ENCODE measurements around the gene RNF169.

The RNF169 gene

GRCh38 chr11:74845978-74846517, 97.4 kb downstream of the RNF169 start:
- H3K27me3 Mint-ChIP-seq: no peaks in the 10 kb centered on the region
- no peak overlapping the region for H3K27ac Mint-ChIP-seq
- peaks cover 21% of the 10 kb centered on the region for H3K36me3 Mint-ChIP-seq
- no peak overlapping the region for H3K4me3 Mint-ChIP-seq
- H3K4me1 Mint-ChIP-seq (ENCODE audit: low read depth): peaks cover 13% of the 10 kb centered on the region
- no peaks in the 10 kb centered on the region for H3K9me3 Mint-ChIP-seq (ENCODE audit: low read depth)

- Mint-ChIP-seq H3K36me3 (peaks cover 22% of the 10 kb centered on the region), H3K9me3 (ENCODE audit: low read depth) (no peaks in the 10 kb centered on the region), H3K27me3 (no peaks in the 10 kb centered on the region), H3K27ac (no peak overlapping the region), H3K4me3 (no peak overlapping the region), H3K4me1 (ENCODE audit: low read depth) (peaks cover 13% of the 10 kb centered on the region)
Measured at GRCh38 chr11:74846770-74847169, 98.1 kb downstream of the RNF169 start.

- Mint-ChIP-seq H3K27me3 (no peaks in the 10 kb centered on the region), H3K4me1 (ENCODE audit: low read depth) (peaks cover 13% of the 10 kb centered on the region), H3K9me3 (ENCODE audit: low read depth) (no peaks in the 10 kb centered on the region), H3K27ac (no peak overlapping the region), H3K36me3 (peaks cover 28% of the 10 kb centered on the region), H3K4me3 (no peak overlapping the region)
Measured at GRCh38 chr11:74847395-74847794, 98.7 kb downstream of the RNF169 start.

- Mint-ChIP-seq H3K4me3 (no peak overlapping the region), H3K27me3 (no peaks in the 10 kb centered on the region), H3K27ac (no peak overlapping the region), H3K36me3 (peaks cover 32% of the 10 kb centered on the region), H3K9me3 (ENCODE audit: low read depth) (no peaks in the 10 kb centered on the region), H3K4me1 (ENCODE audit: low read depth) (peaks cover 13% of the 10 kb centered on the region)
Measured at GRCh38 chr11:74847895-74848294, 99.2 kb downstream of the RNF169 start.

GRCh38 chr11:74849525-74850391, 101.1 kb downstream of the RNF169 start:
- Mint-ChIP-seq H3K4me3 (no peak overlapping the region), H3K36me3 (peaks cover 36% of the 10 kb centered on the region), H3K27me3 (no peaks in the 10 kb centered on the region), H3K27ac (no peak overlapping the region), H3K4me1 (ENCODE audit: low read depth) (peaks cover 13% of the 10 kb centered on the region), H3K9me3 (ENCODE audit: low read depth) (no peaks in the 10 kb centered on the region)

DNA sequence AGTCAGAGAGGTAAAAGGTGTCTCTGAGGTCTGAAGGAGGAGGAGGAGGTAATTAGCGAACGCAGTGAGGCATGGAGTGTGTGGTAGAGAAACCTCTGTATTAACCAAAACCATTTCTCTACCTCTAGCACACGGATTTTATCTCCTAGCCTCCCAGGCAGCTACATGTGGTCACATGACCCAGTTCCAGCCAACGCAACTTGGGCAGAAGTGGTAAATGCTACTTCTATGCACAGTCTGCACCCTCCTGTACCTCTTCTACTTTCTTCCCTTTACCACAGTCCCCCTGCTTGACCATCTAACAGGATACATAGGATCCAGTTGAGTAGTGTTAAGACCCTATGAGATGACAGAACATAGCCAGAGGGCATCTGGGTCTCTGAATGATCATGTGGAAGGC, 104.6 kb downstream of the RNF169 start:
- Mint-ChIP-seq H3K4me3 (no peak overlapping the region), H3K4me1 (ENCODE audit: low read depth) (no peaks in the 10 kb centered on the region), H3K27me3 (no peaks in the 10 kb centered on the region), H3K9me3 (ENCODE audit: low read depth) (no peaks in the 10 kb centered on the region), H3K27ac (no peak overlapping the region), H3K36me3 (peaks cover 36% of the 10 kb centered on the region)

GRCh38 chr11:74860743-74861142, 112.1 kb downstream of the RNF169 start:
- Mint-ChIP-seq H3K9me3 (ENCODE audit: low read depth) (peaks cover under 1% of the 10 kb centered on the region), H3K4me3 (no peak overlapping the region), H3K36me3 (peaks cover 53% of the 10 kb centered on the region), H3K27me3 (no peaks in the 10 kb centered on the region), H3K27ac (no peak overlapping the region), H3K4me1 (ENCODE audit: low read depth) (no peaks in the 10 kb centered on the region)

- peaks cover 66% of the 10 kb centered on the region for H3K36me3 Mint-ChIP-seq
- no peaks in the 10 kb centered on the region for H3K27me3 Mint-ChIP-seq
- peaks cover 12% of the 10 kb centered on the region for H3K9me3 Mint-ChIP-seq (ENCODE audit: low read depth)
- H3K4me1 Mint-ChIP-seq (ENCODE audit: low read depth): no peaks in the 10 kb centered on the region
- no peak overlapping the region for H3K4me3 Mint-ChIP-seq
- no peak overlapping the region for H3K27ac Mint-ChIP-seq
Measured at GRCh38 chr11:74863410-74863809, 114.8 kb downstream of the RNF169 start.

- peaks cover 27% of the 10 kb centered on the region for H3K9me3 Mint-ChIP-seq (ENCODE audit: low read depth)
- no peaks in the 10 kb centered on the region for H3K4me1 Mint-ChIP-seq (ENCODE audit: low read depth)
- H3K4me3 Mint-ChIP-seq: no peak overlapping the region
Measured at GRCh38 chr11:74866557-74866956, 117.9 kb downstream of the RNF169 start.

GRCh38 chr11:74870485-74870884, 121.8 kb downstream of the RNF169 start:
- peaks cover 27% of the 10 kb centered on the region for H3K9me3 Mint-ChIP-seq (ENCODE audit: low read depth)

More at GRCh38 chr11:74866557-74866956, 117.9 kb downstream of the RNF169 start:
- no peak overlapping the region for H3K27ac Mint-ChIP-seq
- peaks cover 69% of the 10 kb centered on the region for H3K36me3 Mint-ChIP-seq
- no peaks in the 10 kb centered on the region for H3K27me3 Mint-ChIP-seq

GRCh38 chr11:74871037-74871436, 122.4 kb downstream of the RNF169 start:
- Mint-ChIP-seq H3K27ac (no peak overlapping the region), H3K4me3 (no peak overlapping the region), H3K36me3 (peaks cover 73% of the 10 kb centered on the region), H3K4me1 (ENCODE audit: low read depth) (no peaks in the 10 kb centered on the region), H3K9me3 (ENCODE audit: low read depth) (peaks cover 25% of the 10 kb centered on the region), H3K27me3 (no peaks in the 10 kb centered on the region)

More at GRCh38 chr11:74870485-74870884, 121.8 kb downstream of the RNF169 start:
- Mint-ChIP-seq H3K4me1 (ENCODE audit: low read depth) (no peaks in the 10 kb centered on the region), H3K4me3 (no peak overlapping the region), H3K27ac (no peak overlapping the region), H3K36me3 (peaks cover 75% of the 10 kb centered on the region), H3K27me3 (no peaks in the 10 kb centered on the region)

DNA sequence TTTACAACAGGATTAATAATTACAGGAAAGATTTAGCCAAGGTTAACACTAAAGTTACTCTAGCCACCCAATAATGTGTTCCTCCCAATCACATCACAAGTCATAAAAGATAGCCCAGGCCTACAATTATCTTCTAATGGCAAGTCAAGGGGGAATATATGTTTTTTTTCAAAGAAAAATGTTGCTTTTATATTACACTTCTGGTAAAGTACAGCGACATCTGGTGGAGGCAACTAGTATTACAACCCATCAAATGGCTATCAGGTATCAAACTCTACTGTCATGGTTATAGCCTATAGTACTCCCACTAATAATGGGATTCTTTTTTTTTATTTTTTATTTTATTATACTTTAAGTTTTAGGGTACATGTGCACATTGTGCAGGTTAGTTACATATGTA, 128.5 kb downstream of the RNF169 start:
- H3K9me3 Mint-ChIP-seq (ENCODE audit: low read depth): peaks cover 9% of the 10 kb centered on the region

More for the DNA sequence above, 128.5 kb downstream of the RNF169 start:
- Mint-ChIP-seq H3K27ac (no peak overlapping the region), H3K36me3 (peaks cover 36% of the 10 kb centered on the region), H3K27me3 (no peaks in the 10 kb centered on the region), H3K4me3 (no peak overlapping the region), H3K4me1 (ENCODE audit: low read depth) (no peaks in the 10 kb centered on the region)

Data from activated naive CD8-positive, alpha-beta T cell (primary cell).